ENCODE results near the gene CAMKV. TPM values are rescaled to one million over a fixed set of nuclear protein-coding genes. Genes with fewer than 3 reads are reported as not detected.
"Not testable (repeated sequence)": the region's sequence is repeated elsewhere in the genome, so short reads cannot be mapped to it uniquely, and the experiment has no call there.

Gene CAMKV
- total RNA-seq, 1 donor from 2014 or later, result not detected

DNA sequence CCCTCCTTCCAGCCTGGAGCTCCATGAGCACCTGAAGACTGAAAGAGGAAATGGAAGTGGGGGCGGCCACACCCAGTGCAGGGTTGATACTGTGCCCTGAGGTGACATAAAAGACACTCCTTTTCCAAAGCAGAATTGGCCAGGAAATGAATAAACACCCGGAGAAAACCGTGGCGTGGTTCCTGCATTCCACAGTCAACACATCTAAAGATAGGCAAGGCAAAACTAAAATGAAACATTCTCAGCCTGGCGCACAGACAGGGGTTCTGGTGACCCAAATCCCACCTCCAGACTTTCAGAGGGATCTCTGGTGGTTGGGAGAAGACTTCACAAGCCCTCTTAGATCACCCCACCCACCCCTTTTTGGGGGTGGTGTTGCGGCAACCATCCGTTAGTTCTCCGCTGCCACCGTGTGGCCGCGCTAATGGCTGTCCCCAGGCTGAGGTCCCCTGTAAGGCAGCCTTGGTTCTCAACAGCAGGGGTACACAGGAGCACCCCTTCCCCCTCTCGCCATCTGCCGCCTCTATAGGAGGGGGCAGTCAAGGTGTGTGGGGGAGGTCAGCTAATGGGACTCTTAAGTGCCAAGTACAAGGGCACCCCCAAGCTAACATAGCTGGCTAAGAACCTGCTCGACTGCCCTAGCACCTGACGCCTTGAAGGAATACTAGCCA lies 36.5 kb upstream of the CAMKV start:
- intact Hi-C loops (cut with micrococcal nuclease), result loop anchor here (1.0 to 5.0 kb wide), 5 partner anchors 67 to 366 kb away; partner anchors contain the start of gene IP6K1
- peaks cover 13% of the 10 kb centered on the region for H3K36me3 Mint-ChIP-seq (ENCODE audit: low read depth)
- peak; percentile 38 for DNase-seq
- peak overlapping the region; percentile 55 for H3K4me3 Mint-ChIP-seq
- H3K27me3 Mint-ChIP-seq, result no peaks in the 10 kb centered on the region
- peak; percentile 30 for ATAC-seq (ENCODE audit: low read depth)
- TF ChIP-seq CTCF (IDR thresholded peaks at IDR 0.05), result no peak
- POLR2A ChIA-PET, result interaction anchor here (1.0 to 2.0 kb wide), 2 partner anchors 103 kb away, joined by 4 to 8 read pairs; partner anchors contain the start of gene INKA1
- peaks cover 30% of the 10 kb centered on the region for H3K4me1 Mint-ChIP-seq
- H3K27ac Mint-ChIP-seq, result peak overlapping the region; percentile 56
- no peaks in the 10 kb centered on the region for H3K9me3 Mint-ChIP-seq
- CTCF ChIA-PET, result interaction anchor here (0.8 to 2.3 kb wide), 6 partner anchors 64 to 366 kb away, joined by 3 to 8 read pairs (median 4); no protein-coding TSS in a partner anchor

GRCh38 chr3:49904448-49904847 lies 34.7 kb upstream of the CAMKV start:
- CTCF ChIA-PET; H3K36me3 Mint-ChIP-seq (ENCODE audit: low read depth); H3K27me3 Mint-ChIP-seq; H3K27ac Mint-ChIP-seq; DNase-seq; ATAC-seq (ENCODE audit: low read depth); H3K9me3 Mint-ChIP-seq: not testable (repeated sequence)
- H3K4me3 Mint-ChIP-seq, result peak overlapping the region; percentile 82
- peaks cover 30% of the 10 kb centered on the region for H3K4me1 Mint-ChIP-seq
- intact Hi-C loops (cut with micrococcal nuclease), result loop anchor here (1.0 to 2.0 kb wide), 2 partner anchors 36 to 180 kb away; partner anchors contain the start of gene RBM6
- POLR2A ChIA-PET, result interaction anchor here (0.6 to 2.0 kb wide), 2 partner anchors 102 to 889 kb away, joined by 3 to 8 read pairs; partner anchors contain the start of gene INKA1

GRCh38 chr3:49903451-49904424 lies 34.0 kb upstream of the CAMKV start, which contains the start of gene MST1R:
Gene MST1R (minus strand): TSS chr3:49903873. CDS start chr3:49903609, 264 bp downstream.
- Mint-ChIP-seq H3K27ac (peak within 1 kb of the TSS; percentile 80), H3K4me1 (peaks cover 30% of the 10 kb centered on the region), H3K4me3 (peak within 1 kb of the TSS; percentile 82), H3K27me3 (no peaks in the 10 kb centered on the region), H3K9me3 (no peaks in the 10 kb centered on the region), H3K36me3 (ENCODE audit: low read depth) (no peaks in the 10 kb centered on the region)
- ATAC-seq (ENCODE audit: low read depth) (peak; percentile 99), DNase-seq (peak; percentile 80)
- ChIA-PET CTCF (no interaction called here), POLR2A (interaction anchor here (0.6 to 2.0 kb wide), 2 partner anchors 101 to 888 kb away, joined by 3 to 8 read pairs; partner anchors contain the start of gene INKA1)
- intact Hi-C loops (cut with micrococcal nuclease), result loop anchor here (1.0 to 2.0 kb wide), 3 partner anchors 37 to 179 kb away; partner anchors contain the start of genes RBM6 and TRAIP
- no peak for TF ChIP-seq CTCF (IDR thresholded peaks at IDR 0.05)

DNA sequence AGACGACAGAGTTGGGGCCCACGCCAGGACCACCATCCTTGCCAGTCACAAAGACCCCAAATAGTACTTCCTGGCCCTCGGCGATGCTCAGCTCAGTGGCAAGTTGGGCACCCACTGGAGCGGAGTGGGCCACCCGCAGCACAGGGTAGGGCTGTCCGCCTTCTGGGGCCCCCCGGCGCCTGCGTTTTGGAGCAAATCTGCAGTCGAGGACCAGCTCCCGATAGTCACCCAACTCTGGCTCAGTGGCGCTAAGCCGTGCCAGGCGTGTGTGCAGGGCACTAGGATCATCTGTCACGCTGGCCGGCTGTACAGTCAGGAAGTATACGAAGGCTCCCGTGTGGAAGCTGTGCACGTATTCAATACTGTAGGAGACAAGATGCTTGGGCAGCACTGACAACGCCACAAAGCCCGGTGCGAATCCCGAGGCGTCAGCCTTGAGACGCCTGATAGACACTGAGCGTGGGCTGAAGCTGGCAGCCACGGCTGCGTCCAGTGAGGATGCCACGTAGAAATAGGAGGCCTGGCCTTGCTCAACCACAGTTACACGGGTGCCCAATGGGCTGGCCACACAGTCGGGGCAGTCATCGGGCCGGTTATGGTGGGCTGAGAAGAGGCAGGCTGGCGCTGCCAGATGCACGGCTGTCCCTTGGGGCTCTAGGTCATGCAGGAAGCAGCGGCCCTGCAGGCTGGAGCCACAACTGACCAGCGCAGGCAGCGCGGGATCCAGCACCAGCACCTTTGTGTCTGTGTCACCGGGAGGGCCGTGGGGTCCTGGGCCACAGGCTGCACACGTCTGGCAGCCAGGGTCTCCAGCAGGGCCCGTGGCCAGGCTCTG lies 33.0 kb upstream of the CAMKV start:
- no peak overlapping the region for H3K27ac Mint-ChIP-seq
- H3K36me3 Mint-ChIP-seq (ENCODE audit: low read depth), result no peaks in the 10 kb centered on the region
- no peak for DNase-seq
- TF ChIP-seq CTCF (IDR thresholded peaks at IDR 0.05), result no peak
- no peak for ATAC-seq (ENCODE audit: low read depth)
- CTCF ChIA-PET, result interaction anchor here (1.3 kb wide), 1 partner anchor 64 kb away, joined by 3 read pairs; no protein-coding TSS in a partner anchor
- H3K4me1 Mint-ChIP-seq, result peaks cover 30% of the 10 kb centered on the region
- H3K4me3 Mint-ChIP-seq, result no peak overlapping the region
- no peaks in the 10 kb centered on the region for H3K27me3 Mint-ChIP-seq
- POLR2A ChIA-PET, result no interaction called here
- no peaks in the 10 kb centered on the region for H3K9me3 Mint-ChIP-seq
- intact Hi-C loops (cut with micrococcal nuclease), result loop anchor here (2.0 kb wide), 1 partner anchor 46 kb away; the partner anchor contains the start of gene TRAIP
